PC-9 (cell line): ENCODE data around the gene ZNF438.

Experiments used
- EZH2 ChIP-seq: fragments of 200-600 bp; sonication (generic); IDR thresholded peaks from 2 replicates; pipeline ENCODE4 v1.8.0; 2017; ENCODE audit warnings: antibody characterized with exemption, low read depth
- TF ChIP-seq, protein P1 (sequence below): fragments of 200-600 bp; sonication (generic); conservative IDR thresholded peaks from 2 replicates; pipeline ENCODE4 v1.6.1; 2017; ENCODE audit warnings: mixed run types, antibody characterized with exemption, mild to moderate bottlenecking, moderate library complexity

DNA sequence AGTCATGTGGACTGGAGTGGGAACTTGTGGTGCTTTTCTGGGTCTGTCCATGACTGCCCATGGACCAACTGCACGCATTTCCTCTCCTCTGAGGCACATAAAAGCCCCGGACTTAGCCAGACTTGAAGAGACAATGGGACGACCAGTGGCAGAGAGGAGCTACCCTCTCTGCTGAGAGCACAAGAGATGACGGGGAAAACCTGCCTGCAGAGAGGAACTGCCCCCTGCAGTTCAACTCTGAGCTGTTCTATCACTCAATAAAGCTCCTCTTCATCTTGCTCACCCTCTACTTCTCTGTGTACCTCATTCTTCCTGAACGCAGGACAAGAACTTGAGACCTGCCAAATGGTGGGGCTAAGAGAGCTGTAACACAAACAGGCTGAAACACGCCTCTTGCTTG, 184.5 kb downstream of the ZNF438 start:
- TF ChIP-seq, protein P1, sequence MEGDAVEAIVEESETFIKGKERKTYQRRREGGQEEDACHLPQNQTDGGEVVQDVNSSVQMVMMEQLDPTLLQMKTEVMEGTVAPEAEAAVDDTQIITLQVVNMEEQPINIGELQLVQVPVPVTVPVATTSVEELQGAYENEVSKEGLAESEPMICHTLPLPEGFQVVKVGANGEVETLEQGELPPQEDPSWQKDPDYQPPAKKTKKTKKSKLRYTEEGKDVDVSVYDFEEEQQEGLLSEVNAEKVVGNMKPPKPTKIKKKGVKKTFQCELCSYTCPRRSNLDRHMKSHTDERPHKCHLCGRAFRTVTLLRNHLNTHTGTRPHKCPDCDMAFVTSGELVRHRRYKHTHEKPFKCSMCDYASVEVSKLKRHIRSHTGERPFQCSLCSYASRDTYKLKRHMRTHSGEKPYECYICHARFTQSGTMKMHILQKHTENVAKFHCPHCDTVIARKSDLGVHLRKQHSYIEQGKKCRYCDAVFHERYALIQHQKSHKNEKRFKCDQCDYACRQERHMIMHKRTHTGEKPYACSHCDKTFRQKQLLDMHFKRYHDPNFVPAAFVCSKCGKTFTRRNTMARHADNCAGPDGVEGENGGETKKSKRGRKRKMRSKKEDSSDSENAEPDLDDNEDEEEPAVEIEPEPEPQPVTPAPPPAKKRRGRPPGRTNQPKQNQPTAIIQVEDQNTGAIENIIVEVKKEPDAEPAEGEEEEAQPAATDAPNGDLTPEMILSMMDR: no peak
- TF ChIP-seq EZH2: no peak
